ENCODE data around the gene OR8B4.
"Not testable (repeated sequence)": the region's sequence is repeated elsewhere in the genome, so short reads cannot be mapped to it uniquely, and the experiment has no call there.

GRCh38 chr11:124382857-124383256 lies 41.8 kb downstream of the OR8B4 start:
- not testable (repeated sequence) for TF ChIP-seq FOXM1 (IDR thresholded peaks at IDR 0.05; ENCODE audit: borderline replicate concordance); ELF4 (IDR thresholded peaks at IDR 0.05); BHLHE40 (IDR thresholded peaks at IDR 0.05; ENCODE audit: borderline replicate concordance); SP1 (IDR thresholded peaks at IDR 0.05); ZNF384 (IDR thresholded peaks at IDR 0.05); LEF1 (IDR thresholded peaks at IDR 0.05; ENCODE audit: borderline replicate concordance); SUZ12 (IDR thresholded peaks at IDR 0.05); NFRKB (IDR thresholded peaks at IDR 0.05)
